HG03039 (cell line): ENCODE measurements around the gene PLEKHG1.
A peak's percentile ranks its signal among the peaks of the same experiment; 100 is the strongest.

Experiments used
- ATAC-seq: cut with Tn5 transposase; IDR thresholded peaks from one replicate; pipeline ENCODE4 v1.9.1; 2021; ENCODE audit warnings: mild to moderate bottlenecking, moderate library complexity; ENCODE audit not compliant: unreplicated experiment

PLEKHG1 gene

GRCh38 chr6:150588888-150589499 lies 10.7 kb upstream of the PLEKHG1 start:
- ATAC-seq, result no peak

- ATAC-seq, result no peak
Measured at GRCh38 chr6:150589852-150590251, 9.8 kb upstream of the PLEKHG1 start.

GRCh38 chr6:150590446-150590845 lies 9.2 kb upstream of the PLEKHG1 start:
- ATAC-seq, result no peak

GRCh38 chr6:150592377-150592995 lies 7.2 kb upstream of the PLEKHG1 start:
- ATAC-seq, result no peak

- ATAC-seq, result no peak
Measured at GRCh38 chr6:150593119-150593518, 6.6 kb upstream of the PLEKHG1 start.

- no peak for ATAC-seq
Measured at GRCh38 chr6:150596439-150596838, 3.2 kb upstream of the PLEKHG1 start.

- ATAC-seq, result no peak
Measured at GRCh38 chr6:150598401-150598800, 1.3 kb upstream of the PLEKHG1 start.

GRCh38 chr6:150598858-150599198 lies 857 bp upstream of the PLEKHG1 start:
- ATAC-seq, result no peak

GRCh38 chr6:150600010-150600300 lies 270 bp downstream of the PLEKHG1 start:
- no peak for ATAC-seq

- ATAC-seq, result peak; percentile 63
Measured at GRCh38 chr6:150600301-150601017, 774 bp downstream of the PLEKHG1 start.

GRCh38 chr6:150601439-150601838 lies 1.8 kb downstream of the PLEKHG1 start:
- ATAC-seq, result no peak

GRCh38 chr6:150603176-150603575 lies 3.5 kb downstream of the PLEKHG1 start:
- no peak for ATAC-seq

GRCh38 chr6:150604467-150604866 lies 4.8 kb downstream of the PLEKHG1 start:
- no peak for ATAC-seq

- ATAC-seq, result no peak
Measured at GRCh38 chr6:150605333-150605732, 5.6 kb downstream of the PLEKHG1 start.

GRCh38 chr6:150606168-150606591 lies 6.5 kb downstream of the PLEKHG1 start:
- ATAC-seq, result no peak

- no peak for ATAC-seq
Measured at GRCh38 chr6:150606647-150607328, 7.1 kb downstream of the PLEKHG1 start.

- ATAC-seq, result no peak
Measured at GRCh38 chr6:150607329-150607650, 7.6 kb downstream of the PLEKHG1 start.

- no peak for ATAC-seq
Measured at GRCh38 chr6:150610584-150610983, 10.9 kb downstream of the PLEKHG1 start.

GRCh38 chr6:150613269-150613668 lies 13.6 kb downstream of the PLEKHG1 start:
- no peak for ATAC-seq

- no peak for ATAC-seq
Measured at GRCh38 chr6:150615967-150616366, 16.3 kb downstream of the PLEKHG1 start.

GRCh38 chr6:150616586-150616985 lies 16.9 kb downstream of the PLEKHG1 start:
- ATAC-seq, result no peak

- ATAC-seq, result no peak
Measured at GRCh38 chr6:150617062-150617461, 17.4 kb downstream of the PLEKHG1 start.
